Kidney epithelial cell (primary cell): ENCODE results near the gene SVEP1. TPM values are rescaled to one million over a fixed set of nuclear protein-coding genes. Genes with fewer than 3 reads are reported as not detected.
"Not testable (repeated sequence)": the region's sequence is repeated elsewhere in the genome, so short reads cannot be mapped to it uniquely, and the experiment has no call there.

ENCODE experiments used
- DNase-seq: peaks from one replicate; pipeline ENCODE4 v3.0.0-alpha.2; 2010; ENCODE audit warnings: low read depth
- H3K27me3 ChIP-seq: 2 replicates; pipeline ENCODE4 v1.6.0; 2011; ENCODE audit warnings: low read length; ENCODE audit not compliant: control insufficient read depth, insufficient read depth
- H3K36me3 ChIP-seq: 2 replicates; pipeline ENCODE4 v1.5.1; 2011; ENCODE audit warnings: low read length; ENCODE audit not compliant: control insufficient read depth, insufficient read depth
- H3K4me3 ChIP-seq: 2 replicates; pipeline ENCODE4 v1.5.1; 2011; ENCODE audit warnings: low read depth, mild to moderate bottlenecking, control low read depth, low read length
- total RNA-seq: library from RNA; depleted of rRNA; stranded (reverse); fragments of >200 nt; gene quantifications from 2 replicates; pipeline ENCODE4 v1.2.3, GENCODE V29; 2015
- TF ChIP-seq, protein P1 (sequence below): IDR thresholded peaks from 2 replicates; pipeline ENCODE4 v1.5.1; 2011; ENCODE audit warnings: mild to moderate bottlenecking, moderate library complexity, low read length, control low read depth, inconsistent platforms; ENCODE audit not compliant: insufficient read depth, poor library complexity, severe bottlenecking

SVEP1 gene
- total RNA-seq, 1 donor from 2014 or later = 1.6 TPM

DNA sequence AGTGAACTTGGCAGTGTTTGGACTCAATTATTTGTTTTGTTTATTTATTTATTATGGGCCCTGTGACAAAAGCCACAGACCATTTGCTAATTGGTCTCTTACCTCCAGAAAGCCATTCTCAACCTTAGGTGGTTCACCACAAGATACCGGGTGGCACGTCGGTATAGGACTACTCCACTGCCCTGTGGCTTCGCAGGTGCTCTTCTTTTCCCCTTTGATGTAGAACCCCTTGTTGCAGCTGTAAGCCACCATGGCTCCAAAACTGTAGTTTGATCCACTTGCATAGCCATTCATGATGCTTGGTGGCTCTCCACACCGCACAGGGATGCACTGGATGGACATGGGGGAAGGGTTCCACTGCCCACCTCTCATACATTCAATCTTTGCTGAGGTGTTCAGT is 168.6 kb downstream of the SVEP1 start:
- Histone ChIP-seq H3K27me3 (peaks cover 4% of the 10 kb centered on the region), H3K4me3 (no peak overlapping the region), H3K36me3 (no peaks in the 10 kb centered on the region)
- TF ChIP-seq, protein P1, sequence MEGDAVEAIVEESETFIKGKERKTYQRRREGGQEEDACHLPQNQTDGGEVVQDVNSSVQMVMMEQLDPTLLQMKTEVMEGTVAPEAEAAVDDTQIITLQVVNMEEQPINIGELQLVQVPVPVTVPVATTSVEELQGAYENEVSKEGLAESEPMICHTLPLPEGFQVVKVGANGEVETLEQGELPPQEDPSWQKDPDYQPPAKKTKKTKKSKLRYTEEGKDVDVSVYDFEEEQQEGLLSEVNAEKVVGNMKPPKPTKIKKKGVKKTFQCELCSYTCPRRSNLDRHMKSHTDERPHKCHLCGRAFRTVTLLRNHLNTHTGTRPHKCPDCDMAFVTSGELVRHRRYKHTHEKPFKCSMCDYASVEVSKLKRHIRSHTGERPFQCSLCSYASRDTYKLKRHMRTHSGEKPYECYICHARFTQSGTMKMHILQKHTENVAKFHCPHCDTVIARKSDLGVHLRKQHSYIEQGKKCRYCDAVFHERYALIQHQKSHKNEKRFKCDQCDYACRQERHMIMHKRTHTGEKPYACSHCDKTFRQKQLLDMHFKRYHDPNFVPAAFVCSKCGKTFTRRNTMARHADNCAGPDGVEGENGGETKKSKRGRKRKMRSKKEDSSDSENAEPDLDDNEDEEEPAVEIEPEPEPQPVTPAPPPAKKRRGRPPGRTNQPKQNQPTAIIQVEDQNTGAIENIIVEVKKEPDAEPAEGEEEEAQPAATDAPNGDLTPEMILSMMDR = no peak
- no peak for DNase-seq

DNA sequence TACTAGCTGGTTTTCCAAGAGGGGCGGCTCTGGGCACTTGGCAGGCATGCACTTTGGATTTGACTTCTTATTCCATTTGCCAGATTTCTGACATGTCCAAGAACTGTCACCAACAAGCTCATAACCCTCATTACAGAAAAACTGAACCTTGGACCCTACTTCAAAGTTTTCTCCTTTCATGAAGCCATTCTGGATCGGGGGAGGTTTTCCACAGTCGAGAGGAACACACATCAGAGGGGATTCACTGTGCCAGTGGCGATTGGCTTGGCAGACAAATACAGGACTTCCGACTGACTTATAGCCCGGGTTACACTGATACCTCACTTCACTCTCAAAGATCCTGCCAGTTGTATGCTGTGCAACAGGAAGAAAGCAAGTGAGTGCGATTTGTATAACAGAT is 170.9 kb downstream of the SVEP1 start:
- Histone ChIP-seq H3K27me3 (peaks cover 4% of the 10 kb centered on the region), H3K4me3 (no peak overlapping the region), H3K36me3 (no peaks in the 10 kb centered on the region)
- DNase-seq = no peak
- TF ChIP-seq, protein P1 = no peak

DNA sequence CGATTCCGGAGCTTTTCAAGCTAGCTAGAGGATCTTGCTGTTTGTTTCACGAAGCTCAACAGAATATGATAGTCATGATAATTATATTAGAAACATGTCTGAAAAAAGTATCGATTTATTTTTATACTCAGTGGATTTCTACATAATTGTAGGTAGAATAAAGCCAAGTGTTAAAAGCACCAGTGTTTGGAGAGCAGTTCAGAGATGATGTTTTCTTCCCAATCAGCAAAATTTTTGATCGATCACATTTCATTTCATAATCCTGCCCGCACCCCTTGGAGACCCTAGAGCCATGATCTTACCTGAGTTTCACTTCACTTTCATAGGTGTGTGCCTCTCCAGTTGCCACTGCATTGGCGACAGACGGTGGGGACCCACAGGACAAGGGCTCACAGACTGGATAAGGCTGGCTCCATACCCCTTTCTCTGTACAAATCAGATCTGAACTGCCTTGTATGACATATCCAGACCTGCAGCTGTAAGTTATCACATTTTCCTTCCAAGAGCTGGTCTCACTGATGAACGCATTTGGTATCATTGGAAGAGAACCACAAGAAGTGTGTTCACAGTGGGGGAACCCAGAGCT is 173.6 kb downstream of the SVEP1 start:
- TF ChIP-seq, protein P1 = no peak
- Histone ChIP-seq H3K36me3 (no peaks in the 10 kb centered on the region), H3K27me3 (peaks cover 4% of the 10 kb centered on the region), H3K4me3 (no peak overlapping the region)
- no peak for DNase-seq

DNA sequence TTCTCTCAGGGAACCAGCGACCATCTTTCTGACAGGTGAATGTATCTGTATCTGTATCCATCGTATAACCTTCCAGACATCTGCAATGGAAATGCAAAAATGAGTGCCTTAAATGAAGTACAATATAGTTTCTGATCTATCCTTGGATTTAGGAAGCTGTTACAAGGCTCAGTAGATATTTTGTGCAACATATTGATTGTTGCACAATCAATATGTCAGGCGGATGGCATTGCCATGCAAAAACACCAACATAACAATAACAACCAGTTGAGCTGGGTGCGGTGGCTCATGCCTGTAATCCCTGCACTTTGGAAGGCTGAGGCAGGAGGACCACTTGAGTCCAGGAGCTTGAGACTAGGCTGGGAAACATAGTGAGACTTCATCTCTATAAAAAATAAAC is 175.1 kb downstream of the SVEP1 start:
- TF ChIP-seq, protein P1 = no peak
- Histone ChIP-seq H3K27me3 (peaks cover 4% of the 10 kb centered on the region), H3K36me3 (no peaks in the 10 kb centered on the region), H3K4me3 (no peak overlapping the region)
- DNase-seq = no peak

DNA sequence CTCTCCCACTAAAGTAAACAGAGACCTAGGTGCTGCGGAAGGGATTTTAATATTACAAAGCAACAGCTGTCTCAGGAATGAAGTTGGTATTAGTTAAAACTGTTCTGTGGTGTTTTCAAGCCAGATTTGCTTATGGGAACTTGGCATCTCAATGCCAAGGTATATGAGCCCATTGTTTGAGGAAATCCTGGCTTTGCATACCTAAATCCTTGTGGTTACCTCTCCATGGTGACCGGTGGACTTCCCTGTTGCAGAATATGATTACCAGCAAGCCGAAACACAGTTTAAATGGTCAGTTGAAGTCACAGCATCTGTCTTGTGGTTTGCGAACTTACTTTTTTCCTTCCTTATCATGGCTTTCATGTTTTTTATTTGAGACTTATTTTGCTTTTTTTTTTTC is 179.6 kb downstream of the SVEP1 start:
- no peaks in the 10 kb centered on the region for H3K36me3 ChIP-seq
- no peak for DNase-seq
- H3K27me3 ChIP-seq = no peaks in the 10 kb centered on the region
- no peak overlapping the region for H3K4me3 ChIP-seq
- TF ChIP-seq, protein P1 = no peak

DNA sequence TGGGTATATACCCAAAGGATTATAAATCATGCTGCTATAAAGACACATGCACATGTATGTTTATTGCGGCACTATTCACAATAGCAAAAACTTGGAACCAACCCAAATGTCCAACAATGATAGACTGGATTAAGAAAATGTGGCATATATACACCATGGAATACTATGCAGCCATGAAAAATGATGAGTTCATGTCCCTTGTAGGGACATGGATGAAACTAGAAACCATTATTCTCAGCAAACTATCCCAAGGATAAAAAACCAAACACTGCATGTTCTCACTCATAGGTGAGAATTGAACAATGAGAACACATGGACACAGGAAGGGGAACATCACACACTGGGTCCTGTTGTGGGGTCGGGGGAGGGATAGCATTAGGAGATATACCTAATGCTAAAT is 180.5 kb downstream of the SVEP1 start:
- H3K36me3 ChIP-seq, H3K27me3 ChIP-seq, DNase-seq, H3K4me3 ChIP-seq: not testable (repeated sequence)
